Panc1 (cell line): Measurements from ENCODE around the gene C8B.

Experiments used
- CTCF ChIP-seq: fragments of 450-650 bp; IDR thresholded peaks from 2 replicates; pipeline ENCODE4 v1.5.1; 2017; ENCODE audit warnings: mild to moderate bottlenecking
- POLR2AphosphoS5 ChIP-seq: IDR thresholded peaks from 2 replicates; pipeline ENCODE4 v1.6.1; 2012; ENCODE audit warnings: mild to moderate bottlenecking, low read depth, low read length, moderate library complexity
- REST ChIP-seq, 2 experiments: IDR thresholded peaks; 2 replicates each; pipeline ENCODE4 v1.6.1; 2011 to 2012; ENCODE audit warnings: low read depth in 2 of 2, control low read depth in 1 of 2, low read length in 1 of 2, mild to moderate bottlenecking in 1 of 2, moderate library complexity in 1 of 2; ENCODE audit not compliant: insufficient read depth in 1 of 2

- TF ChIP-seq POLR2AphosphoS5: no peak
- no peak for TF ChIP-seq CTCF
- TF ChIP-seq REST (IDR thresholded peaks at IDR 0.05; ENCODE audit: insufficient read depth in 1 of 2, low read depth in 2 of 2, low read length in 1 of 2): no peak
These were observed at the start of gene C8B for GRCh38 chr1:56965916-56966697.
